ENCODE results near the gene SP3. TPM values are rescaled to one million over a fixed set of nuclear protein-coding genes. Genes with fewer than 3 reads are reported as not detected.

Gene SP3
- total and polyA plus RNA-seq, 2 experiments from 2014 or later: 24.1 to 110 TPM

GRCh38 chr2:173941567-173941966 lies 23.6 kb downstream of the SP3 start:
- no peaks in the 10 kb centered on the region for H3K27me3 Mint-ChIP-seq (ENCODE audit: insufficient read depth, low read depth, poor library complexity)
- H3K4me1 Mint-ChIP-seq: peaks cover 40% of the 10 kb centered on the region
- H3K4me3 ChIP-seq: no peak overlapping the region
- H3K36me3 Mint-ChIP-seq (ENCODE audit: low read depth): peaks cover 2% of the 10 kb centered on the region
- H3K36me3 ChIP-seq (ENCODE audit: insufficient read depth): no peaks in the 10 kb centered on the region
- H3K27ac Mint-ChIP-seq: peak overlapping the region; percentile 58
- H4K20me1 ChIP-seq (replicated peaks; ENCODE audit: insufficient read depth): peaks cover 64% of the 10 kb centered on the region
- H3K27ac ChIP-seq (ENCODE audit: low read depth): peak overlapping the region; percentile 65; the same call in 1 of the 2 replicates
- H3K9me3 Mint-ChIP-seq: no peaks in the 10 kb centered on the region
- TF ChIP-seq ZNF331 (CRISPR knock-in tag; IDR thresholded peaks at IDR 0.05; ENCODE audit: low read depth) (no peak), EZH2phosphoT487 (IDR thresholded peaks at IDR 0.05; ENCODE audit: unreplicated experiment) (no peak), JUNB (IDR thresholded peaks at IDR 0.05; ENCODE audit: unreplicated experiment) (no peak), STAT1 (IDR thresholded peaks at IDR 0.05; ENCODE audit: unreplicated experiment) (no peak), CTCF (conservative IDR thresholded peaks at IDR 0.05; ENCODE audit: low read depth in 2 of 2) (no peak), ZNF462 (CRISPR knock-in tag; IDR thresholded peaks at IDR 0.05) (no peak), NANOG (IDR thresholded peaks at IDR 0.05; ENCODE audit: borderline replicate concordance) (no peak), ZNF114 (CRISPR knock-in tag; IDR thresholded peaks at IDR 0.05) (no peak), ETS1 (IDR thresholded peaks at IDR 0.05) (no peak), REST (IDR thresholded peaks at IDR 0.05; ENCODE audit: unreplicated experiment) (no peak), CREB1 (CRISPR knock-in tag; IDR thresholded peaks at IDR 0.05; ENCODE audit: low read depth) (no peak), EZH2 (IDR thresholded peaks at IDR 0.05; ENCODE audit: low read depth, unreplicated experiment) (no peak), POLR2AphosphoS5 (IDR thresholded peaks at IDR 0.05; ENCODE audit: low read depth) (no peak)
- peaks cover 37% of the 10 kb centered on the region for H3K4me1 ChIP-seq (ENCODE audit: insufficient read depth)
- H3K27me3 ChIP-seq (ENCODE audit: insufficient read depth): no peaks in the 10 kb centered on the region
- no peaks in the 10 kb centered on the region for H3F3A ChIP-seq (replicated peaks; ENCODE audit: low read depth)
- no peaks in the 10 kb centered on the region for H3K9me2 ChIP-seq (ENCODE audit: insufficient read depth)
- H3K4me2 ChIP-seq: no peak overlapping the region
- H2AFZ ChIP-seq: no peak overlapping the region
- no peak overlapping the region for H3K4me3 Mint-ChIP-seq
- DNase-seq (ENCODE audit: low spot score): no peak
- peaks cover 100% of the 10 kb centered on the region for H3K79me2 ChIP-seq (replicated peaks; ENCODE audit: insufficient read depth)
- ATAC-seq: no peak

All from GM23338 (cell line).